BE2C (cell line): ENCODE measurements around the gene SERPIND1.
"Not testable (repeated sequence)": the region's sequence is repeated elsewhere in the genome, so short reads cannot be mapped to it uniquely, and the experiment has no call there.

ENCODE experiments used
- DNase-seq: peaks from one replicate; pipeline ENCODE4 v3.0.0-alpha.2; 2020
- H3K27me3 ChIP-seq: fragments of 250-450 bp; sonication (Bioruptor Pico); 2 replicates; pipeline ENCODE4 v1.5.1; 2020; ENCODE audit warnings: mild to moderate bottlenecking
- H3K36me3 ChIP-seq: fragments of 250-450 bp; sonication (Bioruptor Pico); 2 replicates; pipeline ENCODE4 v1.5.1; 2020; ENCODE audit warnings: mild to moderate bottlenecking
- H3K4me1 ChIP-seq: fragments of 250-450 bp; sonication (Bioruptor Pico); 2 replicates; pipeline ENCODE4 v1.5.1; 2020
- H3K4me3 ChIP-seq: 2 replicates; pipeline ENCODE4 v1.5.1; 2011; ENCODE audit warnings: low read depth, low read length
- H3K9me3 ChIP-seq: fragments of 250-450 bp; sonication (Bioruptor Pico); 2 replicates; pipeline ENCODE4 v1.5.1; 2020
- TF ChIP-seq, protein P1 (sequence below): IDR thresholded peaks from 2 replicates; pipeline ENCODE4 v1.5.1; 2012; ENCODE audit warnings: mild to moderate bottlenecking, low read depth, low read length

Gene SERPIND1

DNA sequence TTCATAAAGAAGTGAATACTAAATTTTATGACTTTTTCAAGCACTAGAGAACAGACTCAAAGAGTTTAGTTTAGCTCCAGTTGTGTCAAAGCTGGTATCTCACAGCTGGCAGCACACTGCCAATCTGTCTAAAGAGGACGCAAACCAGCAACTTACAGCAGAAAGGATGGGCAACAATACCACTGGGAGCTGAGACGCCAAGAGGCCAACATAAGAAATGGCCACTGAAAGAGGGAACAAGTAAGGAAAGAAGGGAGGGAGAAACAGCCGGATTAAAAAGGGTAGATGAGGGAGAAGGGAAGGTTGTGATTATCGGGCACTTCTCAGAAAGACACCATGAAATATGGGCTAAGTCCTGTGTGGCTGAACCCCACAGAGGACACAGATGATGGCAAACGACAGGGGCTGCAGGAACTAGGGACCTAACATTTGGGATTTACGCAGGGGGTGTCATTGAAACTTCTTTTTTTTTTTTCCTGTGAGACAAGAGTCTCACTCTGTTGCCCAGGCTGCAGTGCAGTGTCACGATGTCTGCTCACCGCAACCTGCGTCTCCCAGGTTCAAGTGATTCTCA is 41.7 kb downstream of the SERPIND1 start:
- no peak overlapping the region for H3K4me3 ChIP-seq
- DNase-seq, result no peak
- H3K4me1 ChIP-seq, result no peaks in the 10 kb centered on the region
- TF ChIP-seq, protein P1, sequence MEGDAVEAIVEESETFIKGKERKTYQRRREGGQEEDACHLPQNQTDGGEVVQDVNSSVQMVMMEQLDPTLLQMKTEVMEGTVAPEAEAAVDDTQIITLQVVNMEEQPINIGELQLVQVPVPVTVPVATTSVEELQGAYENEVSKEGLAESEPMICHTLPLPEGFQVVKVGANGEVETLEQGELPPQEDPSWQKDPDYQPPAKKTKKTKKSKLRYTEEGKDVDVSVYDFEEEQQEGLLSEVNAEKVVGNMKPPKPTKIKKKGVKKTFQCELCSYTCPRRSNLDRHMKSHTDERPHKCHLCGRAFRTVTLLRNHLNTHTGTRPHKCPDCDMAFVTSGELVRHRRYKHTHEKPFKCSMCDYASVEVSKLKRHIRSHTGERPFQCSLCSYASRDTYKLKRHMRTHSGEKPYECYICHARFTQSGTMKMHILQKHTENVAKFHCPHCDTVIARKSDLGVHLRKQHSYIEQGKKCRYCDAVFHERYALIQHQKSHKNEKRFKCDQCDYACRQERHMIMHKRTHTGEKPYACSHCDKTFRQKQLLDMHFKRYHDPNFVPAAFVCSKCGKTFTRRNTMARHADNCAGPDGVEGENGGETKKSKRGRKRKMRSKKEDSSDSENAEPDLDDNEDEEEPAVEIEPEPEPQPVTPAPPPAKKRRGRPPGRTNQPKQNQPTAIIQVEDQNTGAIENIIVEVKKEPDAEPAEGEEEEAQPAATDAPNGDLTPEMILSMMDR, result no peak
- no peaks in the 10 kb centered on the region for H3K9me3 ChIP-seq
- H3K36me3 ChIP-seq, result peaks cover 61% of the 10 kb centered on the region
- no peaks in the 10 kb centered on the region for H3K27me3 ChIP-seq

GRCh38 chr22:20816559-20816958 is 42.6 kb downstream of the SERPIND1 start:
- TF ChIP-seq, protein P1, result no peak
- no peak overlapping the region for H3K4me3 ChIP-seq
- H3K36me3 ChIP-seq, result peaks cover 61% of the 10 kb centered on the region
- no peaks in the 10 kb centered on the region for H3K4me1 ChIP-seq
- H3K27me3 ChIP-seq, result no peaks in the 10 kb centered on the region
- no peaks in the 10 kb centered on the region for H3K9me3 ChIP-seq
- DNase-seq, result no peak

- no peak for DNase-seq
Measured at GRCh38 chr22:20818471-20818870, 44.6 kb downstream of the SERPIND1 start.

GRCh38 chr22:20819471-20819870 is 45.6 kb downstream of the SERPIND1 start:
- Histone ChIP-seq H3K9me3 (no peaks in the 10 kb centered on the region), H3K36me3 (peaks cover 56% of the 10 kb centered on the region), H3K4me1 (no peaks in the 10 kb centered on the region), H3K4me3 (no peak overlapping the region), H3K27me3 (no peaks in the 10 kb centered on the region)
- TF ChIP-seq, protein P1, result no peak
- no peak for DNase-seq

More at GRCh38 chr22:20818471-20818870, 44.6 kb downstream of the SERPIND1 start:
- Histone ChIP-seq H3K27me3 (no peaks in the 10 kb centered on the region), H3K4me1 (no peaks in the 10 kb centered on the region), H3K36me3 (peaks cover 59% of the 10 kb centered on the region), H3K4me3 (no peak overlapping the region), H3K9me3 (no peaks in the 10 kb centered on the region)
- TF ChIP-seq, protein P1, result no peak

DNA sequence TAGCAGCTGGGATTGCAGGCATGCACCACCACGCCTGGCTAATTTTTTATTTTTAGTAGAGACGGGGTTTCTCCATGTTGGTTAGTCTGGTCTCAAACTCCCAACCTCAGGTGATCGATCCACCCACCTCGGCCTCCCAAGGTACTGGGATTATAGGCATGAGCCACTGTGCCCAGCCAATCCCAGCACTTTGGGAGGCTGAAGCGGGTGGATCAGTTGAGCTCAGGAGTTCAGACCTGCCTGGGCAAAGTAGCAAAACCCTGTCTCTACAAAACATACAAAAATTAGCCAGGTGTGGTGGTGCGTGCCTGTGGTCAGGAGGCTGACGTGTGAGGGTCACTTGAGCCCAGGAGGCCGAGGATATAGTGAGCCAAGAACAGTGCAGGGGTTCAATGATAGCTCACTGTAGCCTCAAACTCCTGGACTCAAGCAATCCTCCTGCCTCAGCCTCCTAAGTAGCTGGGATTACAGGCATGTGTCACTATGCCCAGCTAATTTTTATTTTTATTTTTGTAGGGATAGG is 47.9 kb downstream of the SERPIND1 start:
- DNase-seq, H3K27me3 ChIP-seq, H3K4me1 ChIP-seq, H3K4me3 ChIP-seq, H3K9me3 ChIP-seq: not testable (repeated sequence)
- peaks cover 57% of the 10 kb centered on the region for H3K36me3 ChIP-seq

- no peak overlapping the region for H3K4me3 ChIP-seq
- DNase-seq, result no peak
- TF ChIP-seq, protein P1, result no peak
- no peaks in the 10 kb centered on the region for H3K9me3 ChIP-seq
- no peaks in the 10 kb centered on the region for H3K4me1 ChIP-seq
- H3K27me3 ChIP-seq, result no peaks in the 10 kb centered on the region
- H3K36me3 ChIP-seq, result peaks cover 52% of the 10 kb centered on the region
Measured at GRCh38 chr22:20822240-20822639, 48.3 kb downstream of the SERPIND1 start.
